ENCODE results near the gene CBLB. TPM values are rescaled to one million over a fixed set of nuclear protein-coding genes. Genes with fewer than 3 reads are reported as not detected.

CBLB gene
- total and polyA plus RNA-seq, 10 donors = 13.8 to 138 (median 67.5) TPM

- whole genome bisulfite sequencing, 5 donors = 94 to 99% (median 97%) methylated on average over 3 of the region's 3 CpGs
- Histone ChIP-seq H3K27ac (no peak overlapping the region), H3K36me3 (peaks cover 0 to 47% (median 14%) of the 10 kb centered on the region in 6 donors), H3K4me3 (no peak overlapping the region), H3K27me3 (replicated peaks in 1 of 7) (no peaks in the 10 kb centered on the region), H3K9me3 (no peaks in the 10 kb centered on the region), H3K4me1 (peaks cover 8 to 87% (median 48%) of the 10 kb centered on the region in 6 donors)
- intact Hi-C loops (cut with DNase I; ENCODE audit: low total_unique reads) = no loop called here
- DNase-seq = no peak
- TF ChIP-seq POLR2A (IDR thresholded peaks at IDR 0.05) (no peak), POLR2AphosphoS5 (IDR thresholded peaks at IDR 0.05) (no peak)
- TF ChIP-seq, protein P1, sequence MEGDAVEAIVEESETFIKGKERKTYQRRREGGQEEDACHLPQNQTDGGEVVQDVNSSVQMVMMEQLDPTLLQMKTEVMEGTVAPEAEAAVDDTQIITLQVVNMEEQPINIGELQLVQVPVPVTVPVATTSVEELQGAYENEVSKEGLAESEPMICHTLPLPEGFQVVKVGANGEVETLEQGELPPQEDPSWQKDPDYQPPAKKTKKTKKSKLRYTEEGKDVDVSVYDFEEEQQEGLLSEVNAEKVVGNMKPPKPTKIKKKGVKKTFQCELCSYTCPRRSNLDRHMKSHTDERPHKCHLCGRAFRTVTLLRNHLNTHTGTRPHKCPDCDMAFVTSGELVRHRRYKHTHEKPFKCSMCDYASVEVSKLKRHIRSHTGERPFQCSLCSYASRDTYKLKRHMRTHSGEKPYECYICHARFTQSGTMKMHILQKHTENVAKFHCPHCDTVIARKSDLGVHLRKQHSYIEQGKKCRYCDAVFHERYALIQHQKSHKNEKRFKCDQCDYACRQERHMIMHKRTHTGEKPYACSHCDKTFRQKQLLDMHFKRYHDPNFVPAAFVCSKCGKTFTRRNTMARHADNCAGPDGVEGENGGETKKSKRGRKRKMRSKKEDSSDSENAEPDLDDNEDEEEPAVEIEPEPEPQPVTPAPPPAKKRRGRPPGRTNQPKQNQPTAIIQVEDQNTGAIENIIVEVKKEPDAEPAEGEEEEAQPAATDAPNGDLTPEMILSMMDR (IDR thresholded peaks at IDR 0.05 in 8 of 11, conservative IDR thresholded peaks at IDR 0.05 in 3 of 11) = no peak
Observed at GRCh38 chr3:105848821-105849220, 20.0 kb downstream of the CBLB start.

GRCh38 chr3:105847865-105848264 is 20.9 kb downstream of the CBLB start:
- no peak overlapping the region for H3K27ac ChIP-seq
- no peaks in the 10 kb centered on the region for H3K27me3 ChIP-seq (replicated peaks in 1 of 7)
- H3K9me3 ChIP-seq = no peaks in the 10 kb centered on the region
- intact Hi-C loops (cut with DNase I; ENCODE audit: low total_unique reads) = no loop called here
- TF ChIP-seq POLR2AphosphoS5 (IDR thresholded peaks at IDR 0.05) (no peak), POLR2A (IDR thresholded peaks at IDR 0.05) (no peak)
- TF ChIP-seq, protein P1 (IDR thresholded peaks at IDR 0.05 in 8 of 11, conservative IDR thresholded peaks at IDR 0.05 in 3 of 11) = no peak
- no peak overlapping the region for H3K4me3 ChIP-seq
- H3K36me3 ChIP-seq = peaks cover 0 to 42% (median 11%) of the 10 kb centered on the region in 6 donors
- no peak for DNase-seq
- H3K4me1 ChIP-seq = peaks cover 8 to 82% (median 47%) of the 10 kb centered on the region in 6 donors
- WGBS, 5 donors = 90 to 96% (median 94%) methylated on average over 2 of the region's 2 CpGs

GRCh38 chr3:105847452-105847851 is 21.4 kb downstream of the CBLB start:
- H3K4me1 ChIP-seq = peaks cover 8 to 83% (median 47%) of the 10 kb centered on the region in 6 donors
- H3K4me3 ChIP-seq = no peak overlapping the region
- TF ChIP-seq POLR2A (IDR thresholded peaks at IDR 0.05) (no peak), POLR2AphosphoS5 (IDR thresholded peaks at IDR 0.05) (no peak)
- TF ChIP-seq, protein P1 (IDR thresholded peaks at IDR 0.05 in 8 of 11, conservative IDR thresholded peaks at IDR 0.05 in 3 of 11) = no peak
- H3K36me3 ChIP-seq = peaks cover 0 to 39% (median 8%) of the 10 kb centered on the region in 6 donors
- 62 to 77% (median 72%) methylated on average over 1 of the region's 1 CpG for WGBS, 5 donors
- DNase-seq = no peak
- H3K27me3 ChIP-seq (replicated peaks in 1 of 7) = no peaks in the 10 kb centered on the region
- H3K27ac ChIP-seq = no peak overlapping the region
- intact Hi-C loops (cut with DNase I; ENCODE audit: low total_unique reads) = no loop called here
- H3K9me3 ChIP-seq = no peaks in the 10 kb centered on the region

DNA sequence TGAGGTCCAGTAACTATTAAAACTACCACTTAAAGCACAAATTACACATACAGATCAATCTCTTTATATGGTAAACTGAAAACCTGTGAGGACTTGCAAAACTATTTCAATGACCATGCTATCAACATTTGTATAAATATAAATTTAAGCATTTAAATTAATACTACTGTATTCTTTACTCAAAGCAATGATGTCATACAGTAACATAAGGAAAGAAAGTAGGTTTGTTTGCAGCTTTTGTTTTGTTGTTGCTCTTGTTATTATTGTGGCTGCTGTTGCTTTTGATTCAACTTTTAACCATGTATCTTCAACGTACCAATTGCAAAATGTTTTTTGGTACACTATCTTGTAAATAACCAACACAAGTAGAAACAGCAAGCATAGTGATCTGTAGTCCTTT is 22.0 kb downstream of the CBLB start:
- H3K27me3 ChIP-seq (replicated peaks in 1 of 7) = no peaks in the 10 kb centered on the region
- H3K4me3 ChIP-seq = no peak overlapping the region
- peaks cover 0 to 39% (median 7%) of the 10 kb centered on the region in 6 donors for H3K36me3 ChIP-seq
- peaks cover 8 to 81% (median 45%) of the 10 kb centered on the region in 6 donors for H3K4me1 ChIP-seq
- H3K9me3 ChIP-seq = no peaks in the 10 kb centered on the region
- intact Hi-C loops (cut with DNase I; ENCODE audit: low total_unique reads) = no loop called here
- 71 to 86% (median 77%) methylated on average over 1 of the region's 1 CpG for WGBS, 5 donors
- TF ChIP-seq POLR2AphosphoS5 (IDR thresholded peaks at IDR 0.05) = no peak
- TF ChIP-seq, protein P1 (IDR thresholded peaks at IDR 0.05 in 8 of 11, conservative IDR thresholded peaks at IDR 0.05 in 3 of 11) = no peak
- H3K27ac ChIP-seq = no peak overlapping the region
- DNase-seq = no peak
